CD4-positive, alpha-beta T cell treated with Interleukin-17A for 4 hours (primary cell): ENCODE measurements around the gene ATP1B3.
"Not testable (repeated sequence)": the region's sequence is repeated elsewhere in the genome, so short reads cannot be mapped to it uniquely, and the experiment has no call there.

Experiments used
- DNase-seq: peaks from one replicate; pipeline ENCODE4 v3.0.0-alpha.2; 2020; ENCODE audit warnings: mixed read lengths

Gene ATP1B3

DNA sequence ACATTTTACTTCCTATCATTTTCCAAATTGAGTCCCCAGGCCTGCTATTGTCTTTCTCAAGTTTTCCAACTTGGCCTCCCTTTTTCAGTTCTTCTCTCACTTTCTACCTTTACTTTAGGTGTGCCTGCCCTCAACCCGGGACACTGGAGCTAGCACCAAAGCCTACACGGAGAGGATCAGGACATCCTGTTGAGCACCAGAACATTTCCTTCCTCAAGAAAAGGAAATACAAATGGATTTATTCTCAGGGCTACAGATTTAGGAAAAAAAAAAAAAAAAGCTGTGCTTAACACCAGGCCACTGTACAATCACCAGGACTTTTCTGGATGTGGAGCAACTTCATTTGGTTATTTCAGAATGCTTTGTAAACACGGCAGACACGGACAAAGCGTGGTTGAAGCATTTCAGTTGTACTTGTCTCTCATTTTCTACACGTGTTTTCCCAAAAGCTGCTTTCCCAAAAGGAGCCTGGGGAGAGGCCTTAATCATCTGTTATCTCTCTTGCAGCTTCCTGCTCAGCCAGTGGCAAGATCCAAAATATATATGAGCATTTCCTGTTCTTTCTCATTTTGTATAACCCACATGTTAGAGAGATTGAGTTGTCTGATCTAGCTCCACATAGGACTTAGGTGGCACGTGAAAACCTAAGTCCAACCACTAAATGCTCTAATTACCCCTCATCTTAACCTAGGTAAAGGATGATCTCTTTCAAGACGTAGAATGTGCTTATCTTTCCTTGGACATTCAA, 15.5 kb upstream of the ATP1B3 start:
- no peak for DNase-seq

DNA sequence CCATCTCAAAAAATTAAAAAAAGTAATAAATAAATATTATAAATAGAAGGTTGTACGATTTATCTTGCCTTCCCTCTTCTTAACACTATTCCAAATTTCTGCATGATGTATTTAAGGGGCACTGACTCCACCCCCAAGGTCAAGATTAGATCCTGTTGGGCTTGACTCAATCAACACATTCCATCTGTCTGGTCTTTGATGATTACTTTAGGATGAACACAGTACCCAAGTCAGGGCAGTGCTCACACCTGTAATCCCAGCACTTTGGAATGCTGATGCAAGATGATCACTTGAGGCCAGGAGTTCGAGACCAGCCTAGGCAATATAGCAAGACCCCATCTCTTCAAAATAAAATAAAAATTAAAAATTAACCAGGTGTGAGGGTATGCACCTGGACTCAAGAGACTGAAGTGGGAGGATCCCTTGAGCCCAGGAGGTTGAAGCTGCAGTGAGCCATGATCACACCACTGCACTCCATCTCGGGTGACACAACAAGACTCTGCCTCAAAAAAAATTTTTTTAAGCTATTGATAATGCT, 14.1 kb upstream of the ATP1B3 start:
- DNase-seq = no peak

DNA sequence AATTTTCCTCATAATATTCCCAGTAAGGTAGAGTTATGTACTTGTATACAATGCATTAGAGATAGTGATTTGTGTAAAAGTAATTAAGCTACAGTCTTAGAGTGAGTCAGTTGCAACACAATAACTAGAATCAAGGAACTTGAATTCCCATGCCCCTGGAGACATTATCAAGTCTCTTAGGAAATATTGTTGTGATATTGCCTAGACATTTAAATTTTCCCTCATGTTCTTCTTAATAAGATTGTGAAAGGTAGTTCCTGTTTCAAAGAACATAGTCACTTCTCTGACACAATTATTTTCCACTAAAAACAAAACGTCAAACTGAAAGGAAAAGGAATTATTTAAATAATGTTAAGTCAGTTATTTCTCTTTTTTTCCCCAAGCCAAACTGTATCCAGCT, 13.0 kb upstream of the ATP1B3 start:
- DNase-seq = no peak

DNA sequence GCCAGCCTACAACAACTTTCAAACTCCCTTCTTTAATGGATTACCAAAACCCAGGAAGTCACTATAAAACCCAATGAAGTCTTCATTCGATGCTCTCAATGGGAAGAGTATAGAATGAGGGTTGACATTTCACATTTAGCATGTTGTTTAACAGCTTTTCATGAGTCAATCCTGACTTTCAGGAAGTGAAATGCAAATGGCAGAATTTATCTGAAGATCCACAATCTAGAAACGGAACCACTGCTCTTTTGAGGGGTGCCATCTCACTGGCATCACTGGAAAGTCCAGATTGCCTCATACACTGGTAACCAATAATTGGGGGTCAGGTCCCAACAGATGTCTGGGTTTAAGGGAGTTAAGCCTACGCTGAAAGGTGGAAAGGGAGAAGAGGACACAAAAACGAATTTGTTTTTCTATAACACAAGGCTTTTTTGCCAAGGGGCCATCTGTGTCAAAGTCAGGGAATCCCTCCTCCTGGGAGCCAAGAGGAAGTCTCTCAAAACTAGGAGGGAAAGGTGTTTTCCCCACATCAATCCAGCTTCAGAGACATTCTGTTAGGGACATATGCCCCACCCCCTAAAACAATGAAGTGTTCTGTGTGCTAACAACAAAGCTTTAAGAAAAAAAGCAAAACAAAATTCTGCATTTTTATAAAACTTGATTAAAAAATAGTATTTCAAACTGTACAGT, 12.0 kb upstream of the ATP1B3 start:
- DNase-seq = no peak

DNA sequence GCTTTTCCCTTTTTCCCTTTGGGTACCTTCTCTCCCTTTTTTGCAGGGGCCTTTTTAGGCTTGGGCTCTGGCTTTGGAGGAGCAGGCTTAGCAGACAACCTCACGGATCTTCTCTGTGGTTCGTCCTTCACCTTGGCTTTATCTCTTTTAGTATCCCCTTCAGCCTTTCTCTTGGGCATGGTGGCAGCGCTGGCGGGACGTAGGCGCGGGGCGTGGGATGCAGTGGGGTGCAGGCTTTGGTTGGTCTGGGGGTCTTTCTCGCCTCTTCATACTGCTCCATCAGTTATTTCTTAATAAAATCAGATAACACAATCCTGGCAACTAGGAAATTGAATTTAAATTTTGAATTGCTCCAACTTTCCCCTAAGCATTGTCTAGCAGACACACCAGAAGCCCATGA, 11.3 kb upstream of the ATP1B3 start:
- no peak for DNase-seq

DNA sequence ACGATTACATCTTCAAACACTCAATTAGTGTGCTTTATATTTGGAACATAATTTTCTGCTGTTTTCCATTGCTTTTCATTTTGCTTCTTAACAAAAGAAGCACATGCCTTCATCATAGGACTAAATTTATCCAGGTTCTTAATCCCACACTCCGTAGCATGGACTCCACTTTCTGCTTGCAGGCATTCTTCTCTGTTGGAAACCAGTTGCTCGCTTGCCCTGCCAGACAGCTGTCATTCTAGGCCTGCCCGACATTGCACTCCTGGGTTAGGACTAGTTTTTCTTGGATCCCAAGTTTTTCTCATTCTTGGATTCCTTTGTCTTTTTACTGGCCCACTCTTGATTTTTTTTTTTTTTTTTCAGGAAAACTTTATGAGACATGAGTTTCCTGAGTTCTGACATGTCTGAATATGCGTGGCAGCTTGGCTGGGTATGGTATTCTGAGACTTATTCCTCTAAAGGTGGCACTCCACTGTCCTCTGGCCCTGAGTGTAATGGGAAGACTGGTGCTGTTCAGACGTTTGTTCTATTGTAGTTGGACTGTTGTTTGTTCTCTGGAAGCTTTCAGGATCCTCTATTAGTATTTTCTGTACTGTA, 6.3 kb upstream of the ATP1B3 start:
- no peak for DNase-seq

DNA sequence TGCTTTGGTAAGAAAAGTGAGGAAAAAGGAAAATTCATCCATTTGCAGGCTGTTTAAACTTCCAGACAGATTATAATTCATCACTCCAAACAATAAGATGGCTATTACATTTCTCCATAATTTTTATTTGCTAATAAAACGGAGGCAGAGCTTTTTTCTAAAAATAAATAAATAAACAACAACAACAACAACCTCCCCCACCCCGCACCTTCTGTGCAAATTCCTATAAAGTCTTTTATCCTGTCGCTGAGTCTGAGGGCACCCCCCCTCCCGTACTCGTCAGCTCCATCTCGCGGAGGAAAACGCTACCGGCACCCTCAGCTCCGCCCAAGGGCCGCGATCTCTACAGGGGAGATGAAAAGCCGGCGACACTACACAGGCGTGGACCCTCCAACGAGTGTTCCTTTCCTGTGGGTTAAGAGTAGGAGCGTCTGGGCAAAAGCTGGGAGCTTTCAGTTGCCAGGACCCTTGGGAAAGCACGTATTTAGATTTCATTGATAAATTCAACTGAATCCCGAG, 1.0 kb upstream of the ATP1B3 start:
- DNase-seq = peak; percentile 87

DNA sequence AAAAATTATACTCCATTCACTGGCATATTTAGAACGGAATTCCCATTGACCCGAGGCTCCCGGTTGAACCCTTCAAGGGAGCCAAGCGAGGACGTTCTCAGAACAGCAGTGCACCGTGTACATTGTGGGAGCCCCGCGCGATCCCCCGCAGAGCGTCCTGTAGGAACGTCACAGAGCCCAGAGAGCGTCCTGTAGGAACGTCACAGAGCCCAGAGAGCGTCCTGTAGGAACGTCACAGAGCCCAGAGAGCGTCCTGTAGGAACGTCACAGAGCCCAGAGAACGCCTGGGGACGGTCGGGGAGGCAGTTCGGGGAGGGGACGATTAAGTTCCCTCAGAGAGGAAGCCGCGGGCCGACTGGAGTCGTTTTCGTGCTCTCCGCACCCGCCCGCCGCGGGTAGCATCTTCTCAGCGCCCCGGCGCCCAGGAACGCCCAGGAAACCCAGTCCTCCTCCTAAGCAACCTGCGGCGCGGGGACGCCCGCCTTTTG, 506 bp upstream of the ATP1B3 start:
- DNase-seq = peak; percentile 80

DNA sequence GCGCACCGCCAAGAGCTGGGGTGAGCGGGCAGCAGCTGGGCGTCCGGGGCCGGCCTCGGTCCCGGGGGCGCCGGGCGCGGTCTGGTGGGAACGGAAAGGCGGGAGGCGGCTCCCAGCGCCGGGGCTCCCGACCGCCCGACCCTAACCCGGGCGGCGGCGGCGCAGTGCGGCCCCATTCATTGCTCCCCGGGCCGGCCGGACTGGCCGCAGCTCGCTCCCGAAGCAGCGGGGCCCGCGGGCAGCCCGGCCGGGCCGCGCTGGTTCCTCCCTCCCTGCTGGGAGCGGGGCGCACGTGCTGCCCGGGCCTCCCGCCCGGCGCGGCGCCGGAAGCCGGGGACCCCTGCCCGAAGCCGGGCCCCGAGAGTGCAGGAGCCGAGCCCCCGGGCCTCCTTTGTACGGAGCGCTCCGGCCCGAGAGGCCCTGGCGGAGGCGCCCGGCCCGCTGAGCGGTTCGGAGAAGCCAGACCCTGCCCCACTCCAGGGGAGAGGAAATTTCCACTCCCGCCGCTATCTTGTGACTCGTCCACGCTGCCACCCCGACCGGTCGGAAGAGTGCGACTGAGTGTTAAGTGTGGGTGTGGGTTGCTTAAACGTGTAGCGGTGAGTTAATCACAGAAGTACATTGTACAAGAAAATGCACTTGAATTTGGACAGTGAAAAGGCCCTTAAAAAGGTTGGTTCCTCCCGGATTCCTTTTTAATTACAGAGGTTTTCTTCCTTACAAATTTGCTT, 613 bp downstream of the ATP1B3 start:
- DNase-seq = peak; percentile 68

DNA sequence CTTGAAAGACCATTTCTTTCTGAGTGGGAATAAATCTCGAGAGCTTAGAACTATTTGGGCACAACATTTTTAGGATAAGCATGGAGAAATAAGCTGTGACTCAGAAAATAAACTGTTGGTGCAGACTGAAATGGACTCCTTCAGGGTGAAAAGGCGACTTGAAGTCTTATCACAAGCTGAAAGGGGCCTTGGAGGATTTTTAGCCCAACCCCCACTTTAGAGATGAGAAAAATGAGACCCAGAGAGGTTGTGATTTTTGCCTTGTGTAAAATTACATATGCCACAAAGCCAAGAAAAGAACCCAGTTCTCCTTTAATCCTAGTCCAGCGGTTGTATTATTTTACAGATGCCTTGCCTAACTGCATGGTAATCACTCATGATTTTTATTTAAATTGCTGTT, 1.5 kb downstream of the ATP1B3 start:
- no peak for DNase-seq

DNA sequence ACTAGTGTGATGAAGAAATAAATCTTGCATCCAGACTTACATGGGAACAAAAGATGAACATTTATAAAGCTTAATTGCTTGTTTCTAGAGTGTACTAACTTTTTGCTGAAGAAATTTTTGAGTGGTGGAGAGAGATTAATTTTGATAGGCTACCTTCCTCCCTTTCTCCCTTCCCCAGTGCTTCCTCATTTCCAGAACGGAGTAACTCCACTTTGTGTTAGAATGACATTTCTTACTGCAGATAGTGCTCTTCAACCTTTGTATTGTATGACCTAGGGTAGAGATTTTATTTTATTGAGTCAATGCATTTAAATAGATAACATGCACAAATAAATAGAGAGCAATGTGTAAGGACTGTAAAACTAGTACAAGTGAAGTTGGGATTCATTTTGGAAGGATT, 1.9 kb downstream of the ATP1B3 start:
- DNase-seq = no peak

DNA sequence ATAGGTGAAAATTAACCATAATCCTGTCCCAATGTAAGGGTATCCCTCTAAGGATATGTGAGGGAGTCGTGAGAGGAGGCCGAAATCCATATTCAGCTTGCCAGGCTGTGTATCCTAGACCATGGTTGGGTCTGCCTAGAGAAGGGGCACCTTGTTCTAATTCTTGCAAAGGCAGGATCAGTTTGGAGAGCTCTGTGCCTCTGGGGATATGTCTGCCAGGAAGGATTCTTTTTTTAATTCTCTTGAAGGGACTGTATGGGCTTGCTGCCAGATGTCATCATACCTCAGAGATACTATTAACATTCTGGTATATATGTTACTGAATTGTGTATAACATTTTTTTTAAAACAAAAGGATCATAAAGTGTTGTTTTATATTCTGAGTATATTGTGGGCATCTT, 2.4 kb downstream of the ATP1B3 start:
- DNase-seq = no peak

DNA sequence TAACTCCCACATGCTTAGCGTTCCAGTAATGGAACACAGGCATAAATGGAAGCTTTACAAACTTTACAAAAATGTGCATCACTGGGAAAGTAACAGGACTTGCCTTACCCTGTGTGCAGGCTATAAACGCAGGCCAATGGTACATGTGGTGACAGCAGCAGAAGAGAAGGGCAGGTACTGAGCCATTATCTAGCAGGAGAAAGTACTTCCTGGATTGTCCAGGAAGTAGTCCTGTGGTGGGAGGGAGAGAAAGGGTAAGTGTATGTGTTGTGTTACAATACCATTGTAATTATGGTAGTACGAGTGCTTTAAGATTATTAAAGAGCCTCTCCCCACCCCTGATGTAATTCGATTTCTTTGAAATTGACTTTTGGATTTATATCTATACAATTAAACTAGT, 5.3 kb downstream of the ATP1B3 start:
- no peak for DNase-seq

DNA sequence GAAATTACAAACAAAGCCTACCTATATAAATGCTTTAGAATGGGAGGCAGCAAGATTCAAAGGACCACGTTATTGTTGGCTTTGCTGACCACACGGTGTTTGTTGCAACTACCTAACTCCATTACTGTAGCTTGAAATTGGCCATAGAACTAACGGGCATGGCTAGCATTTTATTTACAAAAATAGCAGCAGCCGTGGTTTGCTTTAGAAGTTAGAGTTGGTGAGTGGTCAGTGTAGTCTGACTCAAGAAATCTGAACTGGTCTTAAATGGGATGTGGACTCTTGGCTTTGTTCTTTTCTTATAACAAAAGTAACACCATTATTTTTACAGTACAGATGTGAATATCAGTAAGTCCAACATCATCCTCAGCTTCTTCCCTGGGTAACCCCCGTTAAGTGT, 10.6 kb downstream of the ATP1B3 start:
- DNase-seq = no peak

DNA sequence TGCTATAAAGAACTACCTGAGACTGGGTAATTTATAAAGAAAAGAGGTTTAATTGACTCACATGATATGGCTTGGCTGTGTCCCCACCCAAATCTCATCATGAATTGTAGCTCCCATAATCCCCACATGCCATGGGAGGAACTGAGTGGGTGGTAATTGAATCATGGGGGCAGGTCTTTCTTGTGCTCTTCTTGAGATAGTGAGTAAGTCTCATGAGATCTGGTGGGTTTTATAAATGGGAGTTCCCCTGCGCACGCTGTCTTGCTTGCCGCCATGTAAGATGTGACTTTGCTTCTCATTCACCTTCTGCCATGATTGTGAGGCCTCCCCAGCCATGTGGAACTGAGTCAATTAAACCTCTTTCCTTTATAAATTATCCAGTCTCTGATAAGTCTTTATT, 12.1 kb downstream of the ATP1B3 start:
- DNase-seq = not testable (repeated sequence)

DNA sequence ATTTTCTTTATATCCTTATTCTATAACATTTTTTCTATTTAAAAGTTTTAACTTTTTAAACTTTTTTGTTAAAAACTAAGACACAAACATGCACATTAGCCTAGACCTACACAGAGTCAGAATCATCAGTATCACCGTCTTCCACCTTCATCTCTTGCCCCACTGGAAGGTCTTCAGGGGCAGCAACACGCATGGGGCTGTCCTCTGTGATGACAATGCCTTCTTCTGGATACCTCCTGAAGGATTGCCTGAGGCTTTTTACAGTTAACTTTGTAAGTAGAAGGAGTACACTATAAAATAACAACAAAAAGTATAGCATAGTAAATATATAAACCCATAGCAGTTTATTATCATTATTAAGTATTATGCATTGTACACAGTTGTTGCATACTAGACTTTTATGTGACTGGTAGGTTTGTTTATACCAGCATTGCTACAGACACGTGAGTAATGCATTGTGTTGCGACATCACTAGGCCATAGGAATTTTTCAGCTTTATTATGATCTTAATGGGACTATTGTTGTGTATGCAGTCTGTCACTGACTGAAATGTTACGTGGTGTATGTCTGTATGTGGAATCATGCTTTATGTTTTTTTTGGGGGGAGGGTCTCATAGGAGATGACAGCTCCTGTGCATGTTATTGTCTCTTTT, 18.2 kb downstream of the ATP1B3 start:
- DNase-seq = no peak

DNA sequence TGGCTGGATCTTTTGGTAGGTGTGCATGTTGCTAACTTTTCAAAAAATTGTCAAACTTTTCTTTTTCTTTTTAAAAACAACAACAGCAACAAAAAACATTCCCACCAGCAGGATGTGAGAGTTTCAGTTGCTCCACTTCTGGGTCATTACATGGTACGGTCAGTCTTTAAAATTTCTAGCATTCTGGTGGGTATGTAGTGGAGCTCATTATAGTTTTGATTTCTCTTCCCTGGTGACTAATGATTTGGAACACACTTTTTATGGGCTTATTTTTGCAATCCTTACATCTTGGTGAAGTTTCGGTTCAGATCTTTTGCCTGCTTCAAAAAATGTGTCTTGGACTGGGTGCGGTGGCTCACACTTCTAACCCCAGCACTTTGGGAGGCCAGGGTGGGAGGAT, 19.3 kb downstream of the ATP1B3 start:
- no peak for DNase-seq

DNA sequence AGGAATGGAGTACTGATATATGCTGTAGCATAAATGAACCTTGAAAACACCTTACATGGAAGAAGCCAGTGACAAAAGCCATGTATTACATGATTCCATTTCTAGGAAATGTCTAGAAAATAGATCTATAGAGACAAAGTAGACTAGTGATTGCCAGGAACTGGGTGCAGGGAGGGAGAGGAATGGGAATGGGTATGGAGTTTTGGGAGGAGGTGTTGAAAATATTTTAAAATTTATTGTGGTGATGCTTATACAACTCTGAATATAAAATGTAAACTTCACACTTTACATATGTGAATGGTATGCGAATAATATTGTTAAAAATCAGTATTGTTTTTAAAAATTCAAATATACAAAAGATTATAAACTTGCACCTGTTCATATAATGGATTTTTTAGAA, 22.5 kb downstream of the ATP1B3 start:
- DNase-seq = no peak

DNA sequence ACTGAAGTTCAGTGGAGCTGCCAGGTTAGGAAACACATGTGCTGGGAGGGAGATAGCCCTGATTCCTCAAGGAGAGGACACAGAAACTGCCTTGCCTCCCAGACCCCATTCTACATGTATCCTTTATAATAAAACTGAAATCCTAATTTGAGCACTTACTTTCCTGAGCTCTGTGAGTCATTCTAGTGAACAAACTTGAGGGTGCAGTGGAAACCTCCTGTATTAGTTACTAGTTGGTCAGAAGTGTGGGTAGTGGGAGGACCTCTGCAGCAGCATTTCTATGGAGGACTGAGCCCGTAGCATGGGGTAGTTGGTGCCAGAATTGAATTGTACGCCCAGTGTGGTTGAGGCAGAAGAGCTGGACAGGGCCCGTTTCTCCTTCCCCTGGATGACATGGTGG, 23.9 kb downstream of the ATP1B3 start:
- no peak for DNase-seq

DNA sequence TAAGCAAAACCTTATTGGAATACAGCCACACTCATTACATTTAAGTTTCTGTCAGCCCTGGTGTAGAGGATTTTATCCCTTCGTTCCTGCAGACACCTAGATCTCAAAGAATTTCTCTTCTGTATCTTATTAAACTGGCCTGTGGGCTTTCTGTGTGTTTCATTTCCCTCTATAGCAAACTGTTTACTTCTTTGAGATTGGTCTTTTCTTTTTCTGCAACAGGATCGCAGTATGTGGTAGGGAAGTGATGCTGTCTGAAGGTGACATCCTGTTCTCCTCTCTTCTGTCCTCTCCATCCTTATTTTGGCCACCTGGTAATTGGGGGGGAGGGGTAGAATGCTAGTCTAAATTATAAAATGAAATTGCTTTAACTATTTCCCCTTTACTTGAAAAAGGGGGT, 25.5 kb downstream of the ATP1B3 start:
- no peak for DNase-seq

DNA sequence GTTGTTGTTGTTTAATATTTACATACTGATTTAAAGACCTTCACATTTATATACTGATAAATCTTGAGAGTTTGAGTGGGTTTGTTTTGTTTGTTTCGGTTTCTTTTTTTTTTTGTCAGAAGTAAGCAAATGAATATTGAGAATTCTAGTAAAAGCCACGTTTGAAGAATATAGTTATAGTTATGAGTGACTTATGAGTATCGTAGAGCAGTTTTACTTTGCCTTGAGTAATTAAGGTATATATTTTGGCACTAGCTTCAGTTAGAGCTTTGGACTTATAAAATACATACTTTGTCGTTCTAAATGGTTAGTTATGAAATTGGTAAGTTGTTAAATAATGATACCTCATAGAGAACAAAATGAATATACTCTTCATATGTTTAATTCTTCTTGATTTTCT, 27.8 kb downstream of the ATP1B3 start:
- no peak for DNase-seq

DNA sequence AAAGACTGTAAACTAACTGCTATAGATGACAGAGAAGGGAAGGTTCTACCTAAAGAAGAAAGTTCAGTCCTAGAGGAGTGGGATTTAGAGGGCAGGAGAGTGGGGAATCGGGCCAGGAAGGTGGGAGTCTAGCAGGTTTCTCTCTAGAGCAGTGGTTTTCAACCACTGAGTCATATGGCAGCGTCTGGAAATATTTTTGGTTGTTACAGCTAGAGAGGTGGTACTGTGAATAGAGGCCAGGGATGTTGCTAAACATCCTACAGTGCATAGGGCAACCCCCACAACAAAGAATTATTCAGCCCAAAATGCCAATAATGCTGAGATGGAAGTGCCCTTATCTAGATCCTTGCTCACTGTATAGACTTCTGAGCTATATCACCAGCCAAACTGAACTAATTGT, 28.7 kb downstream of the ATP1B3 start:
- no peak for DNase-seq
